ENCODE results near the gene RORC.

Gene RORC

GRCh38 chr1:151825204-151825603 lies 6.4 kb downstream of the RORC start:
- TF ChIP-seq GATA3 (IDR thresholded peaks at IDR 0.05; ENCODE audit: low read depth, low read length) (no peak), GATA2 (IDR thresholded peaks at IDR 0.05; ENCODE audit: low read depth, low read length) (no peak)

- TF ChIP-seq GATA2 (IDR thresholded peaks at IDR 0.05; ENCODE audit: low read depth, low read length) (no peak), GATA3 (IDR thresholded peaks at IDR 0.05; ENCODE audit: low read depth, low read length) (no peak)
These were observed 8.4 kb downstream of the RORC start for GRCh38 chr1:151823175-151823574.

GRCh38 chr1:151822404-151822803 lies 9.2 kb downstream of the RORC start:
- TF ChIP-seq GATA2 (IDR thresholded peaks at IDR 0.05; ENCODE audit: low read depth, low read length) = no peak
- no peak for TF ChIP-seq GATA3 (IDR thresholded peaks at IDR 0.05; ENCODE audit: low read depth, low read length)

- TF ChIP-seq GATA3 (IDR thresholded peaks at IDR 0.05; ENCODE audit: low read depth, low read length) (no peak; the same call in 1 of the 2 replicates), GATA2 (IDR thresholded peaks at IDR 0.05; ENCODE audit: low read depth, low read length) (peak; percentile 100)
These were observed 10.7 kb downstream of the RORC start for GRCh38 chr1:151820940-151821339.

- TF ChIP-seq GATA2 (IDR thresholded peaks at IDR 0.05; ENCODE audit: low read depth, low read length) (no peak), GATA3 (IDR thresholded peaks at IDR 0.05; ENCODE audit: low read depth, low read length) (no peak)
These were observed 11.5 kb downstream of the RORC start for GRCh38 chr1:151819976-151820623.

- no peak for TF ChIP-seq GATA3 (IDR thresholded peaks at IDR 0.05; ENCODE audit: low read depth, low read length)
- TF ChIP-seq GATA2 (IDR thresholded peaks at IDR 0.05; ENCODE audit: low read depth, low read length) = no peak
These were observed 12.3 kb downstream of the RORC start for GRCh38 chr1:151819227-151819835.

- TF ChIP-seq GATA2 (IDR thresholded peaks at IDR 0.05; ENCODE audit: low read depth, low read length) (no peak), GATA3 (IDR thresholded peaks at IDR 0.05; ENCODE audit: low read depth, low read length) (no peak)
These were observed 14.3 kb downstream of the RORC start for GRCh38 chr1:151817353-151817730.

- TF ChIP-seq GATA3 (IDR thresholded peaks at IDR 0.05; ENCODE audit: low read depth, low read length) = no peak
- no peak for TF ChIP-seq GATA2 (IDR thresholded peaks at IDR 0.05; ENCODE audit: low read depth, low read length)
These were observed 14.9 kb downstream of the RORC start for GRCh38 chr1:151816548-151817352.

GRCh38 chr1:151815716-151816327 lies 15.8 kb downstream of the RORC start:
- no peak for TF ChIP-seq GATA2 (IDR thresholded peaks at IDR 0.05; ENCODE audit: low read depth, low read length)
- TF ChIP-seq GATA3 (IDR thresholded peaks at IDR 0.05; ENCODE audit: low read depth, low read length) = no peak

GRCh38 chr1:151814971-151815545 lies 16.5 kb downstream of the RORC start:
- TF ChIP-seq GATA2 (IDR thresholded peaks at IDR 0.05; ENCODE audit: low read depth, low read length) = no peak
- no peak for TF ChIP-seq GATA3 (IDR thresholded peaks at IDR 0.05; ENCODE audit: low read depth, low read length)

GRCh38 chr1:151814426-151814825 lies 17.2 kb downstream of the RORC start:
- TF ChIP-seq GATA2 (IDR thresholded peaks at IDR 0.05; ENCODE audit: low read depth, low read length) = no peak
- TF ChIP-seq GATA3 (IDR thresholded peaks at IDR 0.05; ENCODE audit: low read depth, low read length) = no peak

GRCh38 chr1:151813271-151813977 lies 18.2 kb downstream of the RORC start:
- TF ChIP-seq GATA2 (IDR thresholded peaks at IDR 0.05; ENCODE audit: low read depth, low read length) (no peak), GATA3 (IDR thresholded peaks at IDR 0.05; ENCODE audit: low read depth, low read length) (no peak)

GRCh38 chr1:151811181-151811580 lies 20.4 kb downstream of the RORC start:
- no peak for TF ChIP-seq GATA3 (IDR thresholded peaks at IDR 0.05; ENCODE audit: low read depth, low read length)
- no peak for TF ChIP-seq GATA2 (IDR thresholded peaks at IDR 0.05; ENCODE audit: low read depth, low read length)

All from SH-SY5Y (cell line).